Measurements from ENCODE around the gene AIDA.

AIDA gene

GRCh38 chr1:222653178-222653827, 59.0 kb downstream of the AIDA start:
- no peak for DNase-seq (ENCODE audit: low read depth in 2 of 3, low spot score in 1 of 3)

GRCh38 chr1:222652676-222653075, 59.6 kb downstream of the AIDA start:
- DNase-seq (ENCODE audit: low read depth in 2 of 3, low spot score in 1 of 3), result no peak

GRCh38 chr1:222644636-222644980, 67.7 kb downstream of the AIDA start:
- no peak for DNase-seq (ENCODE audit: low read depth in 2 of 3, low spot score in 1 of 3)

- peak; percentile 95 to 98 (median 96) for DNase-seq (ENCODE audit: low read depth in 2 of 3, low spot score in 1 of 3)
These were observed 68.2 kb downstream of the AIDA start for GRCh38 chr1:222643938-222644635.

GRCh38 chr1:222643606-222643937, 68.7 kb downstream of the AIDA start:
- DNase-seq (ENCODE audit: low read depth in 2 of 3, low spot score in 1 of 3), result peak in 2 of 3 donors; percentile 15 to 21

- no peak for DNase-seq (ENCODE audit: low read depth in 2 of 3, low spot score in 1 of 3)
These were observed 69.8 kb downstream of the AIDA start for GRCh38 chr1:222642468-222642867.

- no peak for DNase-seq (ENCODE audit: low read depth in 2 of 3, low spot score in 1 of 3)
These were observed 70.9 kb downstream of the AIDA start for GRCh38 chr1:222641269-222641948.

- peak in 2 of 3 donors; percentile 49 to 85 for DNase-seq (ENCODE audit: low read depth in 2 of 3, low spot score in 1 of 3)
These were observed 77.9 kb downstream of the AIDA start for GRCh38 chr1:222634180-222635013.

GRCh38 chr1:222632749-222633148, 79.5 kb downstream of the AIDA start:
- DNase-seq (ENCODE audit: low read depth in 2 of 3, low spot score in 1 of 3), result no peak

- DNase-seq (ENCODE audit: low read depth in 2 of 3, low spot score in 1 of 3), result no peak
These were observed 80.6 kb downstream of the AIDA start for GRCh38 chr1:222631611-222632208.

- DNase-seq (ENCODE audit: low read depth in 2 of 3, low spot score in 1 of 3), result no peak
These were observed 82.3 kb downstream of the AIDA start for GRCh38 chr1:222629921-222630535.

GRCh38 chr1:222627232-222627631, 85.1 kb downstream of the AIDA start:
- DNase-seq (ENCODE audit: low read depth in 2 of 3, low spot score in 1 of 3), result no peak

- no peak for DNase-seq (ENCODE audit: low read depth in 2 of 3, low spot score in 1 of 3)
These were observed 88.1 kb downstream of the AIDA start for GRCh38 chr1:222624214-222624613.

GRCh38 chr1:222623458-222623857, 88.8 kb downstream of the AIDA start:
- DNase-seq (ENCODE audit: low read depth in 2 of 3, low spot score in 1 of 3), result no peak

- DNase-seq (ENCODE audit: low read depth in 2 of 3, low spot score in 1 of 3), result no peak
These were observed 89.5 kb downstream of the AIDA start for GRCh38 chr1:222622765-222623164.

- DNase-seq (ENCODE audit: low read depth in 2 of 3, low spot score in 1 of 3), result no peak
These were observed 91.7 kb downstream of the AIDA start for GRCh38 chr1:222620566-222620965.

- peak in 1 of 3 donors; percentile 6 for DNase-seq (ENCODE audit: low read depth in 2 of 3, low spot score in 1 of 3)
These were observed 93.3 kb downstream of the AIDA start for GRCh38 chr1:222618880-222619596.

Measured in stimulated activated CD4-positive, alpha-beta T cell treated with anti-CD3 and anti-CD28 coated beads, Interleukin-12 subunit alpha, Interleukin-12 subunit beta, amount 100 ng/mL, for 48 hours (primary cell).